CD1c-positive myeloid dendritic cell (primary cell): ENCODE data around the gene MNT.
A peak's percentile ranks its signal among the peaks of the same experiment; 100 is the strongest.

ENCODE experiments used
- DNase-seq: peaks from one replicate; pipeline ENCODE4 v3.0.0-alpha.2; 2016; ENCODE audit errors: extremely low spot score

Gene MNT

DNA sequence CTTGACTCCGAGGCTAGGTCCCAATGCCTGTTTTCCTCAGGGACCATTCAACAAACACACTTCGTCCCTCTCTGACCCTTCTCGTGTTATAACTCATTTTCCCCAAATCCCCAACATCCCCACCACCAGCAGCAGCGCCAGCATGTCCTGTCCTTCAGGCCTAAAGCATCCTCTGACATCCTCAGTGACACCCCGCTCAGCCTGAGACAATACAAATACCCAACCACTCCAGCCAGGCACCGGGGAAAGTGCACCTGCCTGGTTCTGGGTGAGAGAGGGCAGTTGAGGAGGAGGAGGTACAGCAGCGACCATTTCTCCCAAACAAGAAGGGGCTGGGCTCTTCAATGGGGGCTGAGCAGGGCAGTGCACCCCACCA is 4.7 kb downstream of the MNT start:
- no peak for DNase-seq

GRCh38 chr17:2395258-2396181 is 5.3 kb downstream of the MNT start:
- peak; percentile 90 for DNase-seq

GRCh38 chr17:2394775-2395201 is 6.1 kb downstream of the MNT start:
- no peak for DNase-seq

- no peak for DNase-seq
These were observed 6.7 kb downstream of the MNT start for GRCh38 chr17:2393954-2394749.

DNA sequence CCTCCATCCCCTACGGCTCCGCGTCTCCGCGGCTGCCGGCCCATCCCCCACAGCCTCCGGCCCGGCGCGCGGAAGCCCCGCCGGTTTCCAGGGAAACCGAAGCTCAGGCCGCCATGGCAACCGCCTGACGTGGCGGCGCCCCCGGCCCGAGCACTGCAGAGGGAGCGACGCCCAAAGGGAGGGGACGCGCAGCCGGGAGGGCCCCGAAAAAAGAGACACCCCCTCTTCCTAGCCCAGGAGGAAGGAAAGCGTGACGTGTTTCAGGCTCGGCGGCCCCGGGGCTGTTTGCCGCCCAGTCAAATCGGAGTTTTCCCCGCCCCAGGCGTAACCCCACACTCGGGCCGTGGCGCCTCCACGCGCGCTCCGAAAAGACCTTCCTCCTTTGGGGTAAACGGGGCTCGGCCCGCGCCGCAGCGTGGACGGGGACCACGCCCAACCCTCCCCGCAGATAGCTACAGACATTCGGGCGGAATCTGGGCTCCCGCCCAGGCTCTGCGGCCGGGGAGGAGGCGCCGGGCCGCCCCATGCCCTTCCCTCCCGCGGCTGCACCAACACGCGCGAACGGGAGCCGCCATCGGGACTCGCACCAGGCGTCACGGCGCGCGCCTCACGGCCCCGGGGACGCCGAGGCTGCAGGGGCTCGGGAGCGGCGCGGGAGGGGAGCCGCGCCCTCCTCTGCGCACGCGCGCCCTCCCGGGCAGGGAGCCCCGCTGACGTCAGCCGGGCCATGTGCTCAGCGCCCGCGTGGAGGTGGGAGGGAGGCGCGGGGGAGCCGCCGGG is 7.5 kb downstream of the MNT start:
- DNase-seq, result peak; percentile 92

DNA sequence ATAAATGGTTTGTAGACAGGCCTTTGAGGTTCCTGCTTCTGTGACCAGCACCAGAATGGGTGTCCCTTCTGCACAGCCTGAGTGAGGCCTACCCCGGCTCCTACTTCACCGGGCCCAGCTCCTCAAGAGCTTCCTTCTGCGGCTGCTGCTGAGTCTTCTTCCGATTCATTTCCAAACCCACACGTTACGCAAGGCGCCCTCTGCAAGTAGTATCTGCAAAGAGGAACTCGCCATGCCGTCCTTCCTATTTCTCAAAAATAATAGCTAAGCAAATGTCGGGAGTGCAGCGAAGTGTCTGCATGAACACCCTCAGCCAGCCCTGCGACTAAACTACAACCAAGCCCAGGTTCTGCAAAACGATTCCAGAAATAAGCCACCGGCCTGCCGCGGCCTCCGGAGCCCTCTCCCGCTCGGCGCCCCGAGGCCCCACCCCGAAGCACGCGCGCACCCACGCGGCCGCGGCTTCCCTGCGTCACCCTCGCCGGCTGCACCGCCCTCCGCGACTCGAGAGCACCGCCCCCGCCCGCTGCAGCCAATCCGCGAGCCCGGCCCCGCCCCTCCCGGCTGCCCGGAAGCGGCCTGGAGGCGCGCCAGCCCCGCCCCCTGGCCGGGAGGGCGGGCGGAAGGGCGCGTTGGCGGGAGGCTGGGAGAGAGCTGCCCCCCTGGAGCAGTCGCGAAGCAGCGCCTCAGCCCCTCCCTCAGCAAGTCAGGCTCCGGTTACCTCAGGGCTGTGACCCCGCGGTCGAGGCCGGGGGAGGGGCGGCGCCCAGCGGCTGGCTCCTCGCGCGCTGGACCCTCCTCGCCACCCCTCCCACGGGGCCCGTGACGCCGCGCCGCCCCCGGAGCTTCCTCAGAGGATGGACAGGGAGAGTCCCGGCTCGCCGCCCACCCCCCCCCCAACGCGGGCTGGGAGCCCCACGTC is 8.3 kb downstream of the MNT start:
- DNase-seq, result peak; percentile 99

DNA sequence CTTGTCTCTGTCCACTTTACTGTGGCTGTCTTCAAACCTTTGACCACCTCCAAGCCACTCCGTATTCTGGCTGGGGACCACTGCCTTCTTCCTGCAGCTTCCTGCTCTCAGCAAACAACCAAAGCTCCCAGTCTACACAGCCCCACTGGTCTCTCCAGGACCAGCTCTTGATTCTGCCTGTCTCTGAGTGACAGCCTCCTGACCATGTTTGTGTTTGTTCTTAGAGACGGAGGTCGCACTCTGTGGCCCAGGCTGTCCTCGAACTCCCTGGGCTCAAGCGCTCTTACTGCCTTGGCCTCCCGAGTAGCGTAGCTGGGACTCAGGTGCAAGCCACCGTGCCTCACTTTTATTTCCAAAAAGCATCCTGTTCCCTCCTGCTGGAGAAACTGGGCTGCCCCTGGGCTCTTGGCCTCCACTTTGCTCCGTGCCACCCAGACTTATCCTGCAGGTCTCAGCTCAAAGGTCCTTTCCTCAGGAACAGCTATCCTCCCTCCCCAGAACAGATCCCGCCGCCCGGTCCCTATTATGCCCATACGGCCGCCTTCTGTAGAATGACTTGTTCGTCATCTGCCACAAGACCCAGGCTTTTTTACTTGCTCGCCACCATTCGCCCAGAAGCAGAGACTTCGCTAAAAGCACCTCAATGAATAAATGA is 9.1 kb downstream of the MNT start:
- no peak for DNase-seq

GRCh38 chr17:2390199-2390836 is 10.5 kb downstream of the MNT start:
- DNase-seq, result no peak

DNA sequence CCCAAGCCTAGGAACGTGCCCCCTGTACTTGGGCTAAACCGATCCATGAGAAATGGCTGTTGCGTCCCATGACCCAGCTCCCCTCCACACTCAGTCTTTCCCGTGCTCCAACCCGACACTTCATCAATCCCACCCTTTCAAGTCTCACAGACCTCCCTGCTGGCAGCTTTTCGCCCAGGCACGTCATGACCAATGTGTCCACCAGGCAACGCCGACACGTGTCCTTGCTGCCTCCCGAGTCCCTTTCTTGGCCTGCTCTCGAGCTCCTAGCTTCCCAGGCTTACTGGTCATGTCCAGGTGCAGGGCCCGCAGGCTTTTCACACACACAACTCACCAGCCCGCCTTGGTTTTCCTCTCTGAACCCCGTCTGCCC is 12.2 kb downstream of the MNT start:
- no peak for DNase-seq

DNA sequence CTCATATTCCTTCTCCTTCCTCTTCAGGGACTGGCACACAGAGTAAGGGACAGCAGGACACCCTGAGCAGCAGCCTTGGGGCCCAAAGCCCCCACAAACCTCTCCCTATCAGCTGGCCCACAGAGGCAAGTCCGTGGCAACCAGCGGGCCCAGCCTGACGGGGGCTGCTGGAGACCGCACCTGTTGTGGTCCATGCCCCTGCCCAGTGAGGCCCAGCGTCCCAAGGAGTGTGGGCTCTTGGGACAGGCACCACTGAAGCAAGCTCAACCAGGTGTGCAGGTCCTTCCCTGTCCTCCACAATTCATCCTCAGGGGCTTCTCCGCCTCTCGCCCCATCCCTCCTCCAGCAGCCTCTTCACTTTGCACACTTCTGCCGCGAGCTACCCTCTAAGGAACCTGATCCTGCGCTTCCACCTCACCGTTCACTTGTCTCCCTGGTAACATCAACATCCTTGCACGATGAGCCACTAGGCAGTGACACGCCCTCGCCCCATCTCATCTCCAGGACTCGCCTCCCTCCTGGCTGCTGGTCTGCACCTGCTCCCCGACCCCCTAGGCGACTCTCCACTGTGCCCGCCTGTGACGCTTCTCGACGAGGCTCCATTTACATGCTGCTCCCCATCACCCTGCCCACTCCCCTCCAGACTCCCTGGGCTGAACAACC is 12.7 kb downstream of the MNT start:
- DNase-seq, result no peak

DNA sequence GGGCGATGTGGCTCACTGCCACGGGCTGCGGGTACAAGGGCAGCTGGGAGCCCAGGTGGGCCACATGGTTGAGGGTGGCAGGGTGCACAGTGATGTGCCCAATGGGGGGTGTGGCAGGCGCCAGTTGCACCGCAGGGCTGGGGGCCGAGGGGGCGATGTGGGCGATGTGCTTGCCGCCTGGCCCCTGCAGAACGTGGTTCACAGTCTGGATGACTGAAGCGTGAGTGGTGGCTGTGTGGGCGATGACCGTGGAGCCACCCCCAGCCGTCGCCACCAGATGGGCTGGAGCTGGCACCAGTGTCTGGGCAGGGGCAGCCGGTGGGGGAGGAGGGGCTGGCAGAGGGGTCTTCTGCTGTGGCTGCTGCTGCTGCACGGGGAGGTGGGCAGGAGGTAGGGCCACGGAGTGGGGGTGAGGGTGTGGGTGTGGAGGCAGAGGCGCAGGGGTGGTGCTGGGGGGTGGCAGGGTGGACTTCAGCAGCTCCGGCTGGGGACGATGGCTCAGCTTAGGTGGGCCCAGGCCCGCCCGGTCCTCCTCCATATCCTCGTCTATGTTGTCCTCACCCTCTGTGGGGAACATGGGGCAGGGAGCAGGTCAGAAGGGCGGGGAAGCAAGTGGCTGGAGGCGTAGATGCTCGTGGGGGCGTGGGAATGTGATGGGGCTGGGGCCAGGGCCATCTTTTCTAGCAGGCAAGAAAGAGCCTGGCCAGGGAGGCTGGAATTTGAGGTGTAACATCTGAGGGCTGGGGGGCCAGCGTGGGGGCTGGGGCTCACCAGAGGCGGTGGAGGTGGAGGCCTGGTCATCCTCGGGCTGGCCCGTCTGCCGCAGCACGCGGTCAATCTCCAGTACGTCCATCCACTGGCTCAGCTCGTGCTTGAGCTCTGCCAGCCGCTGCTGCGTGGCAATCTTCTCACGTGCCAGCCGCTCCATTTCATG is 13.5 kb downstream of the MNT start:
- DNase-seq, result no peak

DNA sequence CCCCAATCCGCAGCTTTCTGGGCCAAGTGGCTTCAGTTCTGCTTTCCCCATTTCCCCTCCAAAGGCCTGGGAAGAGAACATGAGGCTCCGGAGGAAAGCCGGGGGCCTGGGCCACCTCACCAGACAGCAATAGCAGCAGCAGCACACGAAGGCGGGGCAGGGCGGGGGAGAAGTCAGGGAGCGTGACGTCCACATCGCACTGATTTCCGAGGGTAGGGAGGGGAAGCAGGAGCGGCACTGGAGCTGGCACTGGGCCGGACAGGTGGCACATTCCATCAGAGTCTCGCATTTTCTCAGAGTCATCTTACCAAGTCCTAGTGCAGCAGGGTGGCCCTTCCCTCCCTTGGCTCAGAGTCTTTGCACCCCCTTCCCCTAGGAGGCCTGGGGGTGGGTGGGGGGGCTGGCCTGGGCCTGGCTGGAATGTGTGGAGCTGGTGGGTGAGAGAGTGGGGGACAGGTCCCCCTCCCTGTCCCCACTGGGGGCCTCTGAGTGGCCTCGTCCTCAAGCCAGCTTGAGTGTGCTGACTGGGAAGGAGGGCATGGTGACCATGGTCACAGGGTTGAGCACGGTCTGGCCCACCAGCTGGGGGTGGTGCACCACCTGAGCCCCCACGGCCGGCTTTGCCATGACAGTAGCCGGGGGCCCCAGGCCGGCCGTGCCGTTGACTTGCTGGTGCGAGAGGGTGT is 14.3 kb downstream of the MNT start:
- DNase-seq, result no peak

- no peak for DNase-seq
These were observed 15.3 kb downstream of the MNT start for GRCh38 chr17:2385240-2386210.

DNA sequence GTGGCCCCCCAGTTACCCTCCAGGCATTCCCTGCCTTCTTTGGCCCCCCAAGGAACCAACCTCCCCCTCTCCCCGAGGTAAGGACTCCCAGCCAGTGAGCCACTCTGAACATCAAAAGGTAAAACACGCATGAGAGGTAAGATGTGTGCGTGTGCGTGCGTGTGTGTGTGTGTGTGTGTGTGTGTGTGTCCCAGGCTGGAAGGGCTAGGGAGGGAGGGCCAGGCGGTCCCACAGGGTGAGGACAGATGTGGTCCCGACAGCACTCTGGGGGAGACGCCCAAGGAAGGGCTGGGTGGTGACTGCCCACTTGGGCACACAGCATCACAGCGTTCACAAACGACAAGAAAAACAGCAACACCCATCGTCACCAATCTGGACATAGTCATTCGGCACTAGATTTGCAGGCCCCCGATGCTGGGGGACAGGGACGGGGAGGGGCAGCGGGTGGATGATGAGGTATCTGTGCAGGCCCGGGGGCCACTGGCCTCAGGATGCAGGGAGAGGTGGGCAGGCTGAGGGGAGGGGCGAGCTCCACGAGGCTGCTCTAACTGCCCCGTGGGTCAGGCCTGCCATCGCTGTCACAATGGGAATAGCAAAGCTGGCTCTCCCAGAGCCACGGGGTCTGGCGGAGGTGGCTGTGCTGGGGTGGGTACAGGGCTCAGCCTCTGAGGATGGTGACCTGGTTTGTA is 16.3 kb downstream of the MNT start:
- no peak for DNase-seq

GRCh38 chr17:2383628-2384167 is 17.2 kb downstream of the MNT start:
- DNase-seq, result no peak
